Measurements from ENCODE around the gene SLC1A3.
A peak's percentile ranks its signal among the peaks of the same experiment; 100 is the strongest.

The SLC1A3 gene

DNA sequence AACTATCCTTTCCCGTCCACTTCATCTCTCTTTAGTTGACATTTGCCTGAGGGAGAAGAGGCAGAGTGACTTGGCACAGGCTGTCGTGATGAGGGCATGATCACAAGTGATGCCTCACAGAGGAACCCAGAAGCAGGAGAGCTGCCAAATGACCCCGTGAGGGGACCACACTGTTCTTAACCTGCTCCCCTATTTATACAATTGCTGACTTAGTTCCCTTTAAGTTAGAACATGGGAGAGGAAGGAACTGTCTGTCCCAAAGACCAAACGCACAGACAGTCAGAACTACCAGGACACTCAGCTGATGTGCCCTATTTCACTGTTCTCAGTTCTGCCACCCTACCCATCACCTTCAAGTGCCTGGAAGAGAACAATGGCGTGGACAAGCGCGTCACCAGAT is 73.7 kb downstream of the SLC1A3 start:
- no peak overlapping the region for H3K4me3 ChIP-seq (ENCODE audit: low read length)
- TF ChIP-seq, protein P1, sequence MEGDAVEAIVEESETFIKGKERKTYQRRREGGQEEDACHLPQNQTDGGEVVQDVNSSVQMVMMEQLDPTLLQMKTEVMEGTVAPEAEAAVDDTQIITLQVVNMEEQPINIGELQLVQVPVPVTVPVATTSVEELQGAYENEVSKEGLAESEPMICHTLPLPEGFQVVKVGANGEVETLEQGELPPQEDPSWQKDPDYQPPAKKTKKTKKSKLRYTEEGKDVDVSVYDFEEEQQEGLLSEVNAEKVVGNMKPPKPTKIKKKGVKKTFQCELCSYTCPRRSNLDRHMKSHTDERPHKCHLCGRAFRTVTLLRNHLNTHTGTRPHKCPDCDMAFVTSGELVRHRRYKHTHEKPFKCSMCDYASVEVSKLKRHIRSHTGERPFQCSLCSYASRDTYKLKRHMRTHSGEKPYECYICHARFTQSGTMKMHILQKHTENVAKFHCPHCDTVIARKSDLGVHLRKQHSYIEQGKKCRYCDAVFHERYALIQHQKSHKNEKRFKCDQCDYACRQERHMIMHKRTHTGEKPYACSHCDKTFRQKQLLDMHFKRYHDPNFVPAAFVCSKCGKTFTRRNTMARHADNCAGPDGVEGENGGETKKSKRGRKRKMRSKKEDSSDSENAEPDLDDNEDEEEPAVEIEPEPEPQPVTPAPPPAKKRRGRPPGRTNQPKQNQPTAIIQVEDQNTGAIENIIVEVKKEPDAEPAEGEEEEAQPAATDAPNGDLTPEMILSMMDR (IDR thresholded peaks at IDR 0.05; ENCODE audit: insufficient read depth, low read depth, low read length, missing control alignments): no peak
- no peak for DNase-seq (ENCODE audit: low read depth)

DNA sequence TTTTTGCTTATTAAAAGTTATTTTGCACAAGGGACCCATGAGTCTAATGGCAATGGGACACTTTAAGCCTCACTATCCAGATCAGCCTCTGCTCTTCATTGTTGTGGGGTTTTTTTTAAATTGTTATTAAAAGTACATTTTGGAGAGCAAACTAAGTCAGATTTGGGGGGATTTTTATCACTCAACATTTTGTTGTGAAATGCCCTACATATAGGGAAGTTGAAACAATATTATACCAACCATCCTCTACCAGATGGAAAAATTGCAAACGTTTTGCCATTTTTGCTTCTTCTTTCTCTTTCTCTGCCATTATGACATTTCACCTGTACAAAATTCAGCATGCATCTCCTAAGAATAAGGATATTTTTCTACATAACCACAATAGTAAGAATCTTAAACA is 75.3 kb downstream of the SLC1A3 start:
- DNase-seq (ENCODE audit: low read depth): no peak
- TF ChIP-seq, protein P1 (IDR thresholded peaks at IDR 0.05; ENCODE audit: insufficient read depth, low read depth, low read length, missing control alignments): no peak
- no peak overlapping the region for H3K4me3 ChIP-seq (ENCODE audit: low read length)

DNA sequence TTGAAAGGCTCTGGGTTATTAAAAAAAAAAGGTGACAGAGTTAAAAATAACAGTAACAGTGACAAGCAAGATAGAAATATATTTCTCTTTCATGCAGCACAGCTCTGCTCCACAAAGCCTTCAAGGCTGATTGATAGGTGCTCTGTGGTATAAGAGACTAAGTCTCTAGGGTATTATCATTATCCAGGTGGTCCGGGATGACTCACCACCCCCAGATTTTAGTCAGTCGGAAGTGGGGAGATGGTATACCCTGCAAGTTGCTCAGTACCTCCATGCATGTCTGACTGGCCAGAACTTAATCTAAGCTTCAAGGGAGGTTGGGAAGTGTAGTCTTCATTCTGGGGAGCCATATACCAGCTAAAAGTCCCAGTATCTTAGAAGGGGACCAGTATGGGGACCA is 76.1 kb downstream of the SLC1A3 start:
- DNase-seq (ENCODE audit: low read depth): no peak
- H3K4me3 ChIP-seq (ENCODE audit: low read length): no peak overlapping the region
- TF ChIP-seq, protein P1 (IDR thresholded peaks at IDR 0.05; ENCODE audit: insufficient read depth, low read depth, low read length, missing control alignments): no peak

DNA sequence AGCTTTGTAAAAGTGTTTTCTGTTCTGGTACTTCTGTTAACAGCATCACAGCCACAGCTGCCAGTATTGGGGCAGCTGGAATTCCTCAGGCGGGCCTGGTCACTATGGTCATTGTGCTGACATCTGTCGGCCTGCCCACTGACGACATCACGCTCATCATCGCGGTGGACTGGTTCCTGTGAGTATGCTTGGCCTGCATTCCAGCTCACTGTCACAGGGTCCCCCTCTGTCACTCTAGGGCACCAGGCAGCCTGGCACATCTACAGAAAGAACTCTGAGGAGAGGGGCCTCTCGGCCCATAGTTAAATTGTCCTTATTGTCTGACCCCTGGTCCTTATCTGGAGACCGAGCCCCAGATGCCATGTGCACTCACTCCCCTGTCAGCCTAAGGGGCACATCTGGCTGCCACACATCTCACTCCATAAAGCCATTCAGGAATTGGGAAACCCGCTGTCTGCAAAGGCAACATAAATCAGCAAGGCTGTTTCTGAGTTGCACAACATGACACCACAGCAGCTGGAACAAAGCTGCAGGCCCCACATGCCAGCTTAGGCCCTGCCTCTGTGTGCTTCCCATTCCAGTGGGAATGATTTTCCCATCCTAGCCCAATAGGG is 77.5 kb downstream of the SLC1A3 start:
- TF ChIP-seq, protein P1 (IDR thresholded peaks at IDR 0.05; ENCODE audit: insufficient read depth, low read depth, low read length, missing control alignments): no peak
- DNase-seq (ENCODE audit: low read depth): no peak
- H3K4me3 ChIP-seq (ENCODE audit: low read length): no peak overlapping the region

DNA sequence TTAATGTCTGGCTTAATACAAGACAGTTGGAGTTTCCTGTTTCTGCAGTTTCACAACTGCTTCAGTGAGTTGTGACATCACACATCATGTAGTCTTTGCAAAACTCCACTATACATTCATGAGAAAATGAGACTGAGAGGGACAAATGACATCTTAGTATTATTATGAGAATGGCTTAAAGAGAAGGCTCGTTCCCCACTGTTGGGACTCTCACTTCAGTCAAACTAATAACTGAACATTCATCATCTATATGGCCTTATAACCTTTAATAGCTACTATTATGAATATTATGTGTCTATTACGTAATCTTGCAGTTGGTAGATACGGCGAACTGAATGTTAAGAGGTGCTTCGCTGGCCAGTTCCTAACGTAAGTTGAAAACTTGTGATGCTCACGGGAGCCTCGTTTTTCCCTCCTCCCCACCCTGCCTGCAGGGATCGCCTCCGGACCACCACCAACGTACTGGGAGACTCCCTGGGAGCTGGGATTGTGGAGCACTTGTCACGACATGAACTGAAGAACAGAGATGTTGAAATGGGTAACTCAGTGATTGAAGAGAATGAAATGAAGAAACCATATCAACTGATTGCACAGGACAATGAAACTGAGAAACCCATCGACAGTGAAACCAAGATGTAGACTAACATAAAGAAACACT is 79.4 kb downstream of the SLC1A3 start:
- no peak overlapping the region for H3K4me3 ChIP-seq (ENCODE audit: low read length)
- TF ChIP-seq, protein P1 (IDR thresholded peaks at IDR 0.05; ENCODE audit: insufficient read depth, low read depth, low read length, missing control alignments): no peak
- peak; percentile 31 for DNase-seq (ENCODE audit: low read depth)

DNA sequence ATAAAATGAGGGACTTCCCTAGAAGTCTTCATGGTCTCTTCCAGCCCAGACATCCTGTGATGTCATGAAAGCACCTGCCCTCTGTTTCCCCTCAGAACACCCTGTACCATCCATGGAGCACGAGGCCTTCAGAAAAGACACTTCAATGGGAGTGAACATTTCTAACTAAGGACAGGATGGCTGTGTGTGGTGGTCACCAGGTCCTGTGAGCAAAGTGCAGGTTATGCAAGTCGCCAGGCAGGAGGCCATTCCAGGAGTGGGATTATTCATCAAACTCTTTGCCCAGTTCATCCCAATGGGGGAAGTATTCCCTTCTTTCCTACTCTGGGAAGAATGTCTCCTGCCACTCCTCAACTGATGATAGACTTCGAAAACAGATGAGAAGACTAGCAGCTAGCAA is 80.5 kb downstream of the SLC1A3 start:
- DNase-seq (ENCODE audit: low read depth): no peak
- TF ChIP-seq, protein P1 (IDR thresholded peaks at IDR 0.05; ENCODE audit: insufficient read depth, low read depth, low read length, missing control alignments): no peak
- H3K4me3 ChIP-seq (ENCODE audit: low read length): no peak overlapping the region

DNA sequence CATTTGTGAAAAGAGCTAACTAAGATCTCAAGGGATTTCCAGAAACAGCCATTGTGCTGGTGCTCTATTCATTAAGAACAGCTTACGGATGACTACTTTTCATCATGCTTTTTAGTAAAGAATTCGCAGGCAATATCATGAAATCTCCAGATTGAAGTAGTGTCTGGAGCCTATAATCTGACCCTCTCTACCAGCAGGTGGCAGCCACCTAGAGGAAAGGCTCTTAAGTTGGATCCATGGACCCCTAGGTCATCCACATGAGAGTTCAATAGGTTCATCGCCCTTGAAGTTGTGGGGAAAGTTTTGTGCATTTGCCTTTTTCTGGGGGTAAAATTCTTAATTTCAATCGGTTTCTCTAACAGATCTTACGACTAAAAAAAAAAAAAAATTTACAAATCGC is 82.3 kb downstream of the SLC1A3 start:
- TF ChIP-seq, protein P1 (IDR thresholded peaks at IDR 0.05; ENCODE audit: insufficient read depth, low read depth, low read length, missing control alignments): peak; percentile 53
- peak; percentile 35 for DNase-seq (ENCODE audit: low read depth)
- no peak overlapping the region for H3K4me3 ChIP-seq (ENCODE audit: low read length)

All from epithelial cell of esophagus (primary cell).